Loucy (cell line): ENCODE measurements around the gene SCRN2.

Source experiments
- H2AFZ ChIP-seq: fragments of 200-600 bp; sonication (generic); 2 replicates; pipeline ENCODE4 v1.6.0; 2016; ENCODE audit warnings: antibody characterized with exemption, mild to moderate bottlenecking, low read length, moderate library complexity
- H3F3A ChIP-seq: fragments of 200-600 bp; 2 replicates; pipeline ENCODE4 v1.6.0; 2016; ENCODE audit warnings: antibody characterized with exemption, low read depth, mild to moderate bottlenecking
- H3K27me3 ChIP-seq: fragments of 200-600 bp; sonication (generic); 2 replicates; pipeline ENCODE4 v1.6.1; 2014; ENCODE audit warnings: low read length, mild to moderate bottlenecking; ENCODE audit not compliant: insufficient read depth, poor library complexity, severe bottlenecking
- H3K36me3 ChIP-seq: fragments of 200-600 bp; sonication (generic); 2 replicates; pipeline ENCODE4 v1.6.1; 2016; ENCODE audit warnings: low read length; ENCODE audit not compliant: insufficient read depth
- H3K4me1 ChIP-seq: fragments of 200-600 bp; sonication (generic); 2 replicates; pipeline ENCODE4 v1.5.1; 2014; ENCODE audit warnings: low read length, mild to moderate bottlenecking; ENCODE audit not compliant: insufficient read depth, poor library complexity, severe bottlenecking
- H3K4me2 ChIP-seq: fragments of 200-600 bp; sonication (generic); 2 replicates; pipeline ENCODE4 v1.6.0; 2014; ENCODE audit warnings: antibody characterized with exemption, low read length, low read depth, mild to moderate bottlenecking; ENCODE audit not compliant: poor library complexity, severe bottlenecking
- H3K4me3 ChIP-seq: fragments of 200-600 bp; sonication (generic); 2 replicates; pipeline ENCODE4 v1.5.1; 2014; ENCODE audit warnings: low read length, mild to moderate bottlenecking, mixed read lengths; ENCODE audit not compliant: poor library complexity, severe bottlenecking
- H3K79me2 ChIP-seq: fragments of 200-600 bp; sonication (generic); 2 replicates; pipeline ENCODE4 v1.6.1; 2014; ENCODE audit warnings: low read length; ENCODE audit not compliant: insufficient read depth
- H3K9ac ChIP-seq: fragments of 200-600 bp; sonication (generic); 2 replicates; pipeline ENCODE4 v1.6.0; 2014; ENCODE audit warnings: mild to moderate bottlenecking, low read depth, low read length, moderate library complexity; ENCODE audit not compliant: poor library complexity, severe bottlenecking
- H3K9me2 ChIP-seq: fragments of 200-600 bp; sonication (generic); replicated peaks from 2 replicates; pipeline ENCODE4 v1.6.1; 2016; ENCODE audit warnings: low read depth, low read length, mixed read lengths
- H3K9me3 ChIP-seq: fragments of 200-600 bp; sonication (generic); 2 replicates; pipeline ENCODE4 v1.6.1; 2014; ENCODE audit warnings: mild to moderate bottlenecking, antibody characterized with exemption, low read length, low read depth; ENCODE audit not compliant: insufficient read depth
- H4K20me1 ChIP-seq: fragments of 200-600 bp; sonication (generic); 2 replicates; pipeline ENCODE4 v1.6.0; 2014; ENCODE audit warnings: antibody characterized with exemption, low read length, mild to moderate bottlenecking; ENCODE audit not compliant: insufficient read depth, poor library complexity, severe bottlenecking
- EZH2phosphoT487 ChIP-seq: fragments of 200-600 bp; IDR thresholded peaks from 2 replicates; pipeline ENCODE4 v1.6.1; 2018; ENCODE audit warnings: antibody characterized with exemption, mild to moderate bottlenecking, moderate library complexity, borderline replicate concordance
- TF ChIP-seq, protein P1 (sequence below): fragments of 200-600 bp; sonication (generic); conservative IDR thresholded peaks from 2 replicates; pipeline ENCODE4 v1.5.1; 2014; ENCODE audit warnings: mild to moderate bottlenecking, antibody characterized with exemption, low read length

The SCRN2 gene

GRCh38 chr17:47813512-47814031 is 27.5 kb downstream of the SCRN2 start:
- Histone ChIP-seq H3K9me3 (no peaks in the 10 kb centered on the region), H3K4me2 (no peak overlapping the region), H3K9ac (no peak overlapping the region), H4K20me1 (no peaks in the 10 kb centered on the region), H3F3A (no peaks in the 10 kb centered on the region), H3K4me1 (no peaks in the 10 kb centered on the region), H3K4me3 (no peak overlapping the region), H3K36me3 (peaks cover 11% of the 10 kb centered on the region; the same call in 1 of the 2 replicates), H3K27me3 (no peaks in the 10 kb centered on the region), H3K79me2 (no peaks in the 10 kb centered on the region), H2AFZ (no peak overlapping the region), H3K9me2 (no peaks in the 10 kb centered on the region)
- TF ChIP-seq, protein P1, sequence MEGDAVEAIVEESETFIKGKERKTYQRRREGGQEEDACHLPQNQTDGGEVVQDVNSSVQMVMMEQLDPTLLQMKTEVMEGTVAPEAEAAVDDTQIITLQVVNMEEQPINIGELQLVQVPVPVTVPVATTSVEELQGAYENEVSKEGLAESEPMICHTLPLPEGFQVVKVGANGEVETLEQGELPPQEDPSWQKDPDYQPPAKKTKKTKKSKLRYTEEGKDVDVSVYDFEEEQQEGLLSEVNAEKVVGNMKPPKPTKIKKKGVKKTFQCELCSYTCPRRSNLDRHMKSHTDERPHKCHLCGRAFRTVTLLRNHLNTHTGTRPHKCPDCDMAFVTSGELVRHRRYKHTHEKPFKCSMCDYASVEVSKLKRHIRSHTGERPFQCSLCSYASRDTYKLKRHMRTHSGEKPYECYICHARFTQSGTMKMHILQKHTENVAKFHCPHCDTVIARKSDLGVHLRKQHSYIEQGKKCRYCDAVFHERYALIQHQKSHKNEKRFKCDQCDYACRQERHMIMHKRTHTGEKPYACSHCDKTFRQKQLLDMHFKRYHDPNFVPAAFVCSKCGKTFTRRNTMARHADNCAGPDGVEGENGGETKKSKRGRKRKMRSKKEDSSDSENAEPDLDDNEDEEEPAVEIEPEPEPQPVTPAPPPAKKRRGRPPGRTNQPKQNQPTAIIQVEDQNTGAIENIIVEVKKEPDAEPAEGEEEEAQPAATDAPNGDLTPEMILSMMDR = no peak
- TF ChIP-seq EZH2phosphoT487 = no peak

- TF ChIP-seq EZH2phosphoT487 = no peak
- TF ChIP-seq, protein P1 = no peak
- no peak overlapping the region for H2AFZ ChIP-seq
- H3F3A ChIP-seq = no peaks in the 10 kb centered on the region
- H3K9me2 ChIP-seq = no peaks in the 10 kb centered on the region
- H3K79me2 ChIP-seq = no peaks in the 10 kb centered on the region
- H3K36me3 ChIP-seq = peaks cover 14% of the 10 kb centered on the region; the same call in 1 of the 2 replicates
- H3K27me3 ChIP-seq = no peaks in the 10 kb centered on the region
- H3K4me1 ChIP-seq = no peaks in the 10 kb centered on the region
- H4K20me1 ChIP-seq = no peaks in the 10 kb centered on the region
- H3K4me3 ChIP-seq = no peak overlapping the region
- no peak overlapping the region for H3K4me2 ChIP-seq
- H3K9me3 ChIP-seq = no peaks in the 10 kb centered on the region
- no peak overlapping the region for H3K9ac ChIP-seq
These were observed 28.0 kb downstream of the SCRN2 start for GRCh38 chr17:47813077-47813476.

GRCh38 chr17:47812146-47812920 is 28.7 kb downstream of the SCRN2 start:
- TF ChIP-seq, protein P1 = no peak
- TF ChIP-seq EZH2phosphoT487 = no peak
- Histone ChIP-seq H4K20me1 (no peaks in the 10 kb centered on the region), H3K4me2 (no peak overlapping the region), H3K36me3 (peaks cover 14% of the 10 kb centered on the region; the same call in 1 of the 2 replicates), H3K9ac (no peak overlapping the region), H3F3A (no peaks in the 10 kb centered on the region), H3K9me2 (no peaks in the 10 kb centered on the region), H3K9me3 (no peaks in the 10 kb centered on the region), H3K27me3 (no peaks in the 10 kb centered on the region), H2AFZ (no peak overlapping the region), H3K4me1 (no peaks in the 10 kb centered on the region), H3K4me3 (no peak overlapping the region), H3K79me2 (no peaks in the 10 kb centered on the region)
